ENCODE results near the gene ZBTB8A. TPM values are rescaled to one million over a fixed set of nuclear protein-coding genes. Genes with fewer than 3 reads are reported as not detected.

ZBTB8A gene
- total RNA-seq, 2 experiments from 2014 or later, result 0.29 to 0.54 TPM

GRCh38 chr1:32605711-32606424 lies 66.6 kb downstream of the ZBTB8A start:
- no peak overlapping the region for H3K4me3 ChIP-seq (ENCODE audit: low read depth, low read length, poor library complexity, severe bottlenecking)
- TF ChIP-seq EZH2phosphoT487 (IDR thresholded peaks at IDR 0.05; ENCODE audit: borderline replicate concordance, low read depth, low read length) (no peak), CTCF (conservative IDR thresholded peaks at IDR 0.05; ENCODE audit: low read length) (no peak)
- H3K9me3 ChIP-seq (ENCODE audit: low read length), result no peaks in the 10 kb centered on the region
- H3K79me2 ChIP-seq (ENCODE audit: insufficient read depth, low read depth, low read length), result no peaks in the 10 kb centered on the region
- no peaks in the 10 kb centered on the region for H4K20me1 ChIP-seq (ENCODE audit: insufficient read depth, low read length)
- no peak overlapping the region for H2AFZ ChIP-seq (ENCODE audit: low read length)
- no TSS peak for BruUV-seq (replicated peaks)
- DNase-seq (ENCODE audit: low spot score), result no peak
- H3K9me2 ChIP-seq (ENCODE audit: insufficient read depth, low read length), result no peaks in the 10 kb centered on the region
- intact Hi-C loops (cut with micrococcal nuclease; ENCODE audit: unreplicated experiment), result no loop called here
- POLR2A ChIA-PET, result interaction anchor here (0.6 to 0.7 kb wide), 2 partner anchors 17 to 104 kb away, joined by 3 to 4 read pairs; no protein-coding TSS in a partner anchor
- no peaks in the 10 kb centered on the region for H3K36me3 ChIP-seq (ENCODE audit: insufficient read depth, low read length)
- H3K4me1 ChIP-seq (ENCODE audit: insufficient read depth, low read length, poor library complexity, severe bottlenecking), result no peaks in the 10 kb centered on the region
- H3K4me2 ChIP-seq (ENCODE audit: low read length), result no peak overlapping the region
- no peak overlapping the region for H3K27ac ChIP-seq (ENCODE audit: low read depth, low read length, poor library complexity, severe bottlenecking)
- CTCF ChIA-PET (ENCODE audit: unreplicated experiment), result interaction anchor here (0.5 kb wide), 1 partner anchor 315 kb away, joined by 3 read pairs; no protein-coding TSS in a partner anchor

GRCh38 chr1:32606565-32607371 lies 67.5 kb downstream of the ZBTB8A start:
- no peaks in the 10 kb centered on the region for H3K79me2 ChIP-seq (ENCODE audit: insufficient read depth, low read depth, low read length)
- intact Hi-C loops (cut with micrococcal nuclease; ENCODE audit: unreplicated experiment), result no loop called here
- POLR2A ChIA-PET, result interaction anchor here (0.6 to 0.7 kb wide), 4 partner anchors 16 to 168 kb away, joined by 3 to 4 read pairs (median 4); no protein-coding TSS in a partner anchor

More at GRCh38 chr1:32606565-32607371, 67.5 kb downstream of the ZBTB8A start:
- no peak for DNase-seq (ENCODE audit: low spot score)
- Histone ChIP-seq H3K4me1 (ENCODE audit: insufficient read depth, low read length, poor library complexity, severe bottlenecking) (no peaks in the 10 kb centered on the region), H3K4me3 (ENCODE audit: low read depth, low read length, poor library complexity, severe bottlenecking) (no peak overlapping the region), H2AFZ (ENCODE audit: low read length) (no peak overlapping the region), H3K9me3 (ENCODE audit: low read length) (no peaks in the 10 kb centered on the region), H4K20me1 (ENCODE audit: insufficient read depth, low read length) (no peaks in the 10 kb centered on the region), H3K9me2 (ENCODE audit: insufficient read depth, low read length) (no peaks in the 10 kb centered on the region), H3K27ac (ENCODE audit: low read depth, low read length, poor library complexity, severe bottlenecking) (no peak overlapping the region), H3K36me3 (ENCODE audit: insufficient read depth, low read length) (no peaks in the 10 kb centered on the region), H3K4me2 (ENCODE audit: low read length) (no peak overlapping the region)
- TF ChIP-seq CTCF (conservative IDR thresholded peaks at IDR 0.05; ENCODE audit: low read length) (no peak), EZH2phosphoT487 (IDR thresholded peaks at IDR 0.05; ENCODE audit: borderline replicate concordance, low read depth, low read length) (no peak)
- CTCF ChIA-PET (ENCODE audit: unreplicated experiment), result interaction anchor here (0.5 kb wide), 1 partner anchor 314 kb away, joined by 3 read pairs; no protein-coding TSS in a partner anchor
- no TSS peak for BruUV-seq (replicated peaks)
